HG02763 (cell line): ENCODE results near the gene IKZF1.
A peak's percentile ranks its signal among the peaks of the same experiment; 100 is the strongest.

ENCODE experiments used
- ATAC-seq: cut with Tn5 transposase; IDR thresholded peaks from one replicate; pipeline ENCODE4 v1.9.1; 2021; ENCODE audit warnings: mild to moderate bottlenecking, moderate library complexity; ENCODE audit not compliant: unreplicated experiment

The IKZF1 gene

GRCh38 chr7:50307368-50308032 lies 3.0 kb downstream of the IKZF1 start:
- ATAC-seq = peak; percentile 30

GRCh38 chr7:50308203-50308531 lies 3.7 kb downstream of the IKZF1 start:
- no peak for ATAC-seq

- no peak for ATAC-seq
Measured at GRCh38 chr7:50308532-50309385, 4.2 kb downstream of the IKZF1 start.

GRCh38 chr7:50309721-50310120 lies 5.2 kb downstream of the IKZF1 start:
- ATAC-seq = no peak

- ATAC-seq = no peak
Measured at GRCh38 chr7:50310361-50310760, 5.8 kb downstream of the IKZF1 start.

- no peak for ATAC-seq
Measured at GRCh38 chr7:50310956-50311355, 6.4 kb downstream of the IKZF1 start.

GRCh38 chr7:50312250-50313162 lies 8.0 kb downstream of the IKZF1 start:
- ATAC-seq = no peak

GRCh38 chr7:50314836-50315592 lies 10.5 kb downstream of the IKZF1 start:
- no peak for ATAC-seq

- no peak for ATAC-seq
Measured at GRCh38 chr7:50315739-50316671, 11.5 kb downstream of the IKZF1 start.

- peak; percentile 49 for ATAC-seq
Measured at GRCh38 chr7:50317221-50317678, 12.7 kb downstream of the IKZF1 start.

- ATAC-seq = peak; percentile 5
Measured at GRCh38 chr7:50317697-50318669, 13.5 kb downstream of the IKZF1 start.

- ATAC-seq = no peak
Measured at GRCh38 chr7:50321487-50322067, 17.1 kb downstream of the IKZF1 start.

GRCh38 chr7:50324113-50324512 lies 19.6 kb downstream of the IKZF1 start:
- ATAC-seq = no peak

- ATAC-seq = peak; percentile 55
Measured at GRCh38 chr7:50327443-50327842, 22.9 kb downstream of the IKZF1 start.

GRCh38 chr7:50329775-50330174 lies 25.3 kb downstream of the IKZF1 start:
- no peak for ATAC-seq

- ATAC-seq = no peak
Measured at GRCh38 chr7:50330254-50330653, 25.7 kb downstream of the IKZF1 start.

GRCh38 chr7:50330696-50331095 lies 26.2 kb downstream of the IKZF1 start:
- ATAC-seq = no peak
